Mucosa of gallbladder (tissue), 1 donor: Measurements from ENCODE around the gene EMD. TPM values are rescaled to one million over a fixed set of nuclear protein-coding genes. Genes with fewer than 3 reads are reported as not detected.
A peak's percentile ranks its signal among the peaks of the same experiment; 100 is the strongest.

ENCODE experiments used
- DNase-seq: peaks from one replicate; pipeline ENCODE4 v3.0.0-alpha.2; 2020; ENCODE audit warnings: low spot score
- total RNA-seq: library from RNA; stranded (reverse); gene quantifications from one replicate; pipeline ENCODE4 v1.2.1, GENCODE V29; 2021
- donor health status: DM: no; HTN: no; CAD: no.

EMD gene
- total RNA-seq, 1 donor from 2014 or later, result 62.6 TPM

DNA sequence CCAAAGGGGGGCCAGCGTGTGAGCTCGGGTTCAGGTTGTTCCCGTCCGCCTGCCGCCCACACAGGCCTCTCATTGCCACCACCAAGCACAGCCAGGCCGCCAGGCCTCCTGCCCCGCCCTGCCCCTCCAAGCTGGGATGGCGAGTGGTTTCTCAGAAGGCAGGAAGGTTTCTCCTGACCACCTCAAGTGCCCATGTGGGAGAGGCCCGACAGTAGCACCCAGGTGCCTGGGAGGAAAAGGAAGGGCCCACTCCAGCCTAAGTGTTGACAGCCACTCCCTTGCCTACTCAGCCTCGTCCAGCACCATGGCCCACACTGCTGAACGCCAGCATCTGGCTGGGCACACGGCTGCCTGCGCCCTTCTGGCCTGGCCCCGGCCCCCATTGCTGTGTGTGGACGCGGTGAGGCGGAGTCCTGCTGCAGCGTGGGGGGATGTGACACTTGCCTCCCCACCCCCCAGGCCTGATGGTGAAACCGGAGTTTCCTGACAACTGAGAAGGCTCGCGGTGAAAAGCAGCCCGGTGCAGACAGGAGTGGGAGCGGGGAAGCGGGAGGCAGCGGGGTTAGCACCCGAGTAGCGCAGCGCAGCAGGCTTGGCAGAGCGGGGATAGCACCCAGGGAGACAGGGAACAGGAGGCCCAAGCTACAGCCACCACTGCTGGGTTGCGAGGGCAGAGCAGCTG is 23.9 kb upstream of the EMD start:
- no peak for DNase-seq

DNA sequence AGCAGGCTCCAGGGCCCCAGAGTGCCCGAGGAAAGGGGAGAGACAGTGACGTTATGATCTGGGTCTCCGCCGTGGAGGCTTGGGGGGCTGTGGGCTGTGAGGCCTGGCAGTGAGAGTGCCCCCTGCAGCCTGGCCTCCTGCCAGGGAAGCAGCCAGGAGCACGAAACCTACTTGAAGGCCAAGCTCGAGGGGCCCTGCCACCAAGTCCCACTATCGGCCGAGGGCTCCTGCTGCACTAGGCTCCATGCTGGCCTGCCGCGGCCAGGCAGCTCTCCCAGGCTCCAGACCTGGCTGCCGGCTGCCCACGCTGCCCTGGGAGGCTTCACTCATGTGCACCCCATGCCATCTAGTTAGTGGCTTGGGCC is 23.3 kb upstream of the EMD start:
- DNase-seq, result no peak

DNA sequence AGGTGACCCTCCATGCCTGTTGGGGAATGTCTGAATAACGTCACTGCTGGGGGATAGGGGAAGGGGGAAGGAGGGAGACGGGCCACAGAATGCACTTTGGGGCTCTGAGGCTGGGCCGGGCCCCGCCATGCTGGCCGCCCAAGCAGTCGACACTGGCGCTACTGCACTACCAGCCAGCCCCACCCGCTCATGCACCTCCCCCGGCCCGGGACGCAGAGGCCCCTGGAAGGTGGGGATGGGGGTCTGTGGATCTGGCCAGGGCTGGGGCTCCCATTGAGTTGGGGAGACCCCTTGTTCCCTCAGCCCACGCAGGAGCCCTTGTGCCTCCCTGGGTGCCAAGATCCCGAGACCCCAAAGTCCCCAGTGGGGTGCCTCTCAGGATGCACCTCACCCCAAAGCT is 22.5 kb upstream of the EMD start:
- DNase-seq, result no peak

DNA sequence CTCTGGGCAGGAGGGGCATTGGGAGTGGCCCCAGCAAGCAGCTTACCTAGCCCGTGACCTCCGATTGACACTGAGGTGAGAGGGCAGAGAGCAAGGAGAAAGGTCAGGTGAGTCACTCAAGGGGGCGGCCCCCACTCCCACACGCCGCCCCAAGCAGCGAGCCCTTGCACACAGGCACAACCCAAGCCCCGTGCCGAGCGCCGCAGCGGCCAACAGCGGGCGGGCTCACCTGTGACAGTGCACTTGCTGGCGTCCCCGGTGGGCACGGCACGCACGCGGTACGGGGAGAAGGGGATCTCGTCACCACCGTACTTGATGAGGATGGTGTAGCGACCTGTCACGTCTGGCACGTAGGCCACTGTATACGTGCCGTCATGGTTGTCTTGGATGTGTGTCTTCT is 21.9 kb upstream of the EMD start:
- no peak for DNase-seq

DNA sequence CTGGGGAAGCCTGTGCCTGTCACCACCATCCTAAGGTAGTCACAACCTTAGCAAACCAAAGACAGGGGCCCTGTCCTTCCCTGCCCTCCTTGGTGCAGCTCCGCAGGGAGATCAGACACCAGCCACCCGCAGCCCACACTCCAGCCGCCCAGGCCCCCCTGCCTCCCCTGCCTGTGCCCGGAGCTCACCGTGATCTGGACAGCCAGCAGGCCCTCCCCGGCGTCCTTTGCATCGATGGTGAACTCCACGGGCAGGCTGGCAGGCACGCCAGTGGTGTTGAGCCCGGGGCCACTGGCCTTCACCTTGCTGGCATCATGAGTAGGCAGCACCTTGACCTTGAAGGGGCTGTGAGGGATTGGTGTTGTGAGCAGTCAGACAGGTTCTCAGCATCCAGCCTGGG is 21.1 kb upstream of the EMD start:
- no peak for DNase-seq

DNA sequence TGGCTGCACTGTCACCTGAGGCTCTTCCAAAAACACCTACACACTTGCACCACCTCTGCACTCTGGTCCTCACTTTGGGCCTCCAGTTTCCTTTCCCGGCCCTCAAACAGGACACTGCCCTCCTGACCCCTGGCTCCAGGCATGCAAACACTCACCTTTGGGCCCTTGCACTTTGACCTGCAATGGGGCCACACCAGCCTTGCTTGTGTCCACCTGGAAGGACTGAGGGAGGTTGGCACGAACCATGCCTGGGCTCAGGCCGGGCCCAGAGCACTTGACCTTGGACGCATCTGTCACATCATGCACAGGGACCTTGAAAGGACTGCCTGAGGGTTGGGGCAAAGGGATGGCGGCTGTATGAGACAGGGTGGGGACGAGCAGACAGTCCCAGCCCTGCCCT is 20.3 kb upstream of the EMD start:
- DNase-seq, result no peak

DNA sequence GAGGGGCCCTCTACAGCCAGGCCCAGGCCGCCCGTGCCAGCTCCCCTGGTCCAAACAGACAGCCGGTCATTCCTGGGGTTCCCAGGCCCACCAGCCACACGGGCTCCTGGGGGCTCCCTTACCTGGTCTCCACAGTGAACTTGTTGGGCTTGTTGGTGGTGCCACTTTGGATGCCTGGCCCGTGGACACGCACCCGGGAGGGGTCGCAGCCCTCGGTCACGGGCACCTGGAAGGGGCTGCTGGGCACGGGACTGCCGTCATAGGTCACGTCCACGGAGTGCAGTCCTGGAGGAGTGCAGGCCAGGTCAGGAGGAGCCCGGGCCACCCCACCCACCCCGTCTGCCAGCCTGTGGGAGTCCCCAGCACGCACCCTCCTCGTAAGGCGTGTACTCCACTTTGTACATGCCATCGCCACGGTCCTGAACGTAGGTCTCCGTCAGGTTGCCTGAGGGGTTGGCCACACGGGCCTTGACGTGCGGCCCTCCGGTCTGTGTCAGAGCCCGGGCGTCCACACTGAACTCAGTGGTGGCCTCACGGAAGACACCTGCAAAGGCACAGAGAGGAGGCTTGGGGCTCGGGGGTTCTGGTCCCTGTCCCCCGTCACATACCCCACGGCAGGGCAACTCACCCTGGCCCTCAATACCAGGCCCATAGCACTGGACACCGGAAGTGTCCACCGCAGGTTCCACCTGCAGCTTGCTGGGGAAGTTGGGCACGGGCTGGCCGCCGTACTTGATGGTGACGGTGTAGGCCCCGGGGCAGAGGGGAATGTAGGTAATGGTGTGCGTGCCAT is 19.5 kb upstream of the EMD start:
- DNase-seq, result no peak

DNA sequence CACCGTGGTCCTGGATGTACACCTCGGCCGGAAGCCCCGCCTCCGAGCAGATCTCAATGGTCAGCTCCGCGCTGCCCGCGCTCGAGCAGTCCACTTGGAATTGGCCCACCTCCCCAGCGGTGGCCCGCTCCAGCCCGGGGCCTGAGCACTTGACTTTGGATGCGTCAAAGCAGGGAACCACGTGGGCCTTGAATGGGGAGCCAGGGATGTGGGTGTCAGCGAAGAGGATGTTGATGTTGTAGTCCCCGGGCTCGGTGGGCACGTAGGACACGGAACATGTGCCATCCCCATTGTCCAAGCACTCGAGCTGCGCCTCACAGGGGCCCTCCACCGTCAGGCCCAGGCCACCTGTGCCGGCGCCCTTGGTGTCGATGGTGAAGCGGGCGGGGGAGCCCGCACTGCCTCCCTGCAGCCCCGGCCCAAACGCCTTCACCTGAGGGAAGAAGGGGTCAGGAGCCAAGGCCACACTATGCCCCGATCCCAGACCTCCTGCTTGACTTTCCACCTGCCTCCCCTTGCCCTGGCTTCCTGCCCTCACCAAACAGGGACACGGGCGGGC is 18.9 kb upstream of the EMD start:
- no peak for DNase-seq

DNA sequence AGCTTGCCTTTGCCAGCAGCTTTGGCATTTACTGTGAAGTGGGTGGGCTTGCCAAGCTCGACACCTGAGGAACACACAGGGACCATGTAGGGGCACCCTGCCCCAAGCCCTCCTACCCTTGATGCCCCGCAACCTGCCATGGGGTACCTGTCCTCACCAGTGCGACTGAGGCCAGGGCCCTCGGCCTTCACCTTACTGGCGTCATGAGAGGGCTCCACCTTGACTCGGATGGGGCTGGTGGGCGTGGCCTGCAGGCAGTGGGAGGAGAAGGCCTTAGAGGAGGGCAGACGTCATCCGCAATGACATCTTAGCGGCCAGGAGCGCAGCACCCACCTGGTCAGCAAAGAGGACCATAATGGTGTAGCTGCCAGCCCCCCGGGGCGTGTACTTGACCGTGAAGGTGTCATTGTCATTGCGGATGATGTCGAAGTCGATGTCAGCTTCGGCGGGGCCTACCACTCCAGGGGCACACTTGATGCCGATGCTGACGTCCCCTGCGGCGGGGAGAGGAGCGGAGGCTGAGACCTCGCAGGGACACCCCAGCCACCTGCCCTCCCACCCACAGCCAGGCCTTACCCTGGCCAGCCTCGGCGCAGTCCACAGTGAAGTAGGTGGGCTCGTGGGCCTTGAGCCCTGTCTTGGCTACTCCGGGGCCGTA is 16.9 kb upstream of the EMD start:
- no peak for DNase-seq

DNA sequence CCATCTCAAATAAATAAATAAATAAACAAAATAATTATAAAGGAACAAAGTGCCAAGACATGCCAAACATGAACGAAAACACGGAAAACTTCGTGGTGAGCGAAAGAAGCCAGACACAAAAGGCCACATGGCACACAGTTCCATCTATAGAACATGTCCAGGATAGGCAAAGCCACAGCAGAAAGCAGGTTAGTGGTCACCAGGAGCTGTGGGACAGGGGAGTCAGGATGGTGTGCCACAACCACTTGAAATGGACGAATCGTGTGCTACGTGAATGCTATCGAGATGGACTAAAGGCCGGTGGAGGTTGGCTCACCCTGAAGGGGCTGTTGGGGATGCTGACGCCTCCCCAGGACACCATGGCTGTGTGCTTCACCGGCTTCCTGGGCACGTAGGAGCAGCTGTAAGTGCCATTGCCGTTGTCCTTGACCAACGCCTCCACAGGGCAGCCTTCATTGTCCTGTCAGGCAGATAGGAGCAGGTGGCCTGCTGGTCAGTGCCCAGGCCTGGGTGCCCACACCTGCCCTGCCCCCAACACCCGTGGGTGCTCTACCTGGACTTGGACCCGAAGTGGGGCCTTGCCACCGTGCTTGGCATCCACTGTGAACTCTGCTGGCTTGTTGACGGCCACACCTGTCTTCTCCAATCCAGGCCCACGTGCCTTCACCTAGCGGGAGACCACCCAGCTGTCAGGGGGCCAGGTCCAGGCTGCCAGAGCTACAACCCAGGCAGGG is 15.2 kb upstream of the EMD start:
- no peak for DNase-seq

DNA sequence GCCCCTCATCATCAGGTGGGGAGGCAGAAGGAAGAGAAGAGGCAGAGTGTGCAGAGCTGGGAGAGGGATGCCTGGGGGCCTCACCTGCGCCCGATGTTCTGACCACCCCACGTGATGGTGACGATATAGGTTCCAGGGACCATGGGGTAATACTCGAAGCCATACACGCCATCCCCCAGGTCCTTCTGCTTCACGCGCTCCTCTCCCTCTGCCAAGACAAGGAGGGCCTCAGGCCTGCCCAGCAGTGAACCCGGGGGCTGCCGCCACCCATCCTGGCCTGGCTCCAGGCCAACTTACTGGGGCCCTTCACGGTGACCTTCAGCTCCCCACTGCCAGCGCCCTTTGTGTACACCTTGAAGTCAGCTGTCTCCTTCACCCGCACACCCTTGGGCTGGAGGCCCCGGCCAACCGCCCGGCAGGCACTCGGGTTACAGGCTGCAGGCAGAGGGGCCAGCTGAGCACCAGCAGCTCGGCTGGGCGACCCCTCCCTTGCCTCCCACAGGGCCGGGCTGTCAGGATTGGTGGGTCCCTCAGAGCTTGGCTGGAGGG is 14.0 kb upstream of the EMD start:
- DNase-seq, result no peak

DNA sequence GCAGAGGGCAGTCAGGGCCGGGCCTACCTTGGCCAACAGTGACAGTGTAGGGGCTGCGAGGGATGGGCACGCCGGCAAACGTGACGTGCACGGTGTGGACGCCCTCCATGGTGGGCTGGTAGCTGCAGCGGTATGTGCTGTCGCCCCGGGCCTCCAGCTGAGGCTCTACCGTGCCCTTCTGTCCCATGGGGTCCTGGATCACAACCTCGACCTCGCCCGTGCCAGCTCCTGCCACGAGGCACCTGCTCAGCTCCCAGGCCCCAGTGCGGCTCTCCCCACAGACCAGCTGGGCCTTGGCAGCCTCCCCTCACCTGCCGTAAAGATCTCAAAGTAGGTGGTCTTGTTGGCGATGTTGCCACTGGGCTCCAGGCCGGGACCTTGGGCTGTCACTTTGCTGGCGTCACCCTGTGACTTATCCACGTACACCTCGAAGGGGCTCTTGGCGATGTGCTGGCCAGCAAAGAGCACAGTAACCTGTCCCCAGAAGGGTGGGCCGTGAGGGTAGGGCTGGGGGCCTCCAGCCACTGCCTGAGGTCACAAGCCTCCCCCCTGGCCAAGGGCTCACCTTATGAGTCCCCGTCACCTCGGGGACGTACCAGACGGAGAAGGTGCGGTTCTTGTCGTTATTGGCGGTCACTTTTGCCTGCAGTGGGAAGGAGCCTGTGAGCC is 13.0 kb upstream of the EMD start:
- no peak for DNase-seq

DNA sequence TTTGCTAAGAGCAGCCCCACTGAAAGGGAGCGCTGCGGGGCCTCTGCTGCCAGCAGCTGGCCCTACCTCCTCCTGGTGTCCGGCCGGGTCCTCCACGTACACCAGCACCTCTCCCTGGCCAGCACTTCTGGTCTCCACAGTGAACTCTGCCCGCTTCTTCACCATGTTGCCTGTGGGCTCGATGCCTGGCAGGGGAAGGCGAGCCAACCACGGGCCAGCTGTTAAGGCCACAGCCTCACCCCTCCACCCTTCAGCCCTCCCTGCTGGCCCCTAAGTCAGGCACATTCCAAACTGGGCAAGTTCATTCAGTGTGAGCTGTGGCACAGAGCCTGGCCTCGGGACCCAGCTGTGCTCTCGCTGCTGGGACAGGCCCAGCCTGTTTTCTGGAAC is 12.4 kb upstream of the EMD start:
- no peak for DNase-seq

DNA sequence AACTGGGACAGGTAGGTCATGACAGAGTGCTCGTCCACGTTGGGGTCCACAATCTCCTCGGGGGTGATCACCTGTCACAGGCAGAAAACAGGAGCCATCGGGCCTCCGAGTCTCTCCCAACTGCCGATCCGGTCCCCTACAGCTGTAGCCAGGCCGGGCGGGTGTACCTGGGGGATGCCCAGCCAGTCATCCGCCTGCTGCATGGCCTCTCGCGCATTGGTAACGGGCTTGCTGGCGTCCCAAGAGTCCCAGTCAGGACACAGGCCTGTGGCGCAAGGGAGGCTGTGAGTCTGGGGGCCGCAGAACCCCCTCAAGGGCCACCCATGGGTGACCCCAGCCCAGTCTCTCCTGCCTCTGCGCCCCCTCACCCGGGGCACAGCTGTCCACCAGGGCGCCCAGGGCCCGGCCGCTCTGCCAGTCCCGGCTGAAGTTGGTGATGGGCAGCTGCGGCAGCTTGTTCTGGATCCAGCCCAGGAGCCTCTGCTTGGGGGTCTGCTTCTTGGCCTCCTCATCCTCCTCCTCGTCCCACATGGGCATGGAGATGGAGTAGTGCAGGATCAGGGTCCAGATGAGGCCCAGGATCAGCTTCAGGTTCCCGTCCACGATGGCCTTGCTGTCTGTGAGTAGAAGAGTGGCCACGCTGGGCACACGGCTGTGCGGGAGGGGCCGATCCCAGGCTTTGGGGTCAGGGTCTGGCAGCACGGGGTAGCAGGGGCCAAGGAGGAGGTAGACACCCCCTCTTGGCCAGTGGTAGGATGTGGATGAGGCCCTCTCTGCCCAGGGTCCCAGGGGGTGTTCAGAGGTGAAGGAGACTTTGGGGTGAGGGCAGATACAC is 11.4 kb upstream of the EMD start:
- no peak for DNase-seq

DNA sequence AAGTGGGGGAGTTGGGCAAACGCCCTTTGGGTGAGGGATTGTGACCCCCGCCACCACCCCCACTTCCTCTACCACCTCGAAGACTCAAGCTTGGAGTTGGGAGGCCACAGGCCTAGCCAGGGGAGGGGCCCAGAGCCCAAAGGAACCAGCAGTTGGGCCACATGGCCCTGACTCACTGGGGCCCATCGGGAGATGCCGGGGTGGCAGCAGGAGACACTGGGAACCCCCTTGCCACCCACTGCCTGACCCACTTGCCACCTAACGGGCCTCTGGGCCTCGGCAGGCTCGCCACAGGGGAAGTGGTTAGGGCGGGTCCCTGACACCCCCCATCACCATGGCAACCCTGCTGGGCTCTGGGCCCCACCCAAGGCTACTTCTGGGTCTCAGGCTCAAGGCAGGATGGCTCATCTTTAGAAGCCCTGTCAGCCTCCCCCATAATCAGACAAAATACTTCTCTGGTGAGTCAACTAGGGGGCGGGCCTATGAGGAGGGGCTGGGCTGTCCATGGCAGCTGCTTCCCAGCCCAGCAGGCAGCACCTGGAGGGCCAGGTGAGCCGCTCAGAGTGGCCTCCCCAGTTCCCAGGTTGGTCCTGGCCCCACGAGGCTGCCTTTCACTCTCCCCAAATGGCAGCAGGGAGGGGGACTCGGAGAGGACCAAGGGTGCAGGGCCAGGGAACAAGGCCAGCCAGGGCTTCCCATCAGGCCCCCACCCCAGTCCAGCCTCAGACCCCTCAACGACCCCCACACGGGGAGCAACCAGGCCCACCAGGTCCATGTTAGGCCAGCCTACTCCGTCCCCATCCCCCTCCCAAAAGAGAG is 10.3 kb upstream of the EMD start:
- DNase-seq, result peak; percentile 66

DNA sequence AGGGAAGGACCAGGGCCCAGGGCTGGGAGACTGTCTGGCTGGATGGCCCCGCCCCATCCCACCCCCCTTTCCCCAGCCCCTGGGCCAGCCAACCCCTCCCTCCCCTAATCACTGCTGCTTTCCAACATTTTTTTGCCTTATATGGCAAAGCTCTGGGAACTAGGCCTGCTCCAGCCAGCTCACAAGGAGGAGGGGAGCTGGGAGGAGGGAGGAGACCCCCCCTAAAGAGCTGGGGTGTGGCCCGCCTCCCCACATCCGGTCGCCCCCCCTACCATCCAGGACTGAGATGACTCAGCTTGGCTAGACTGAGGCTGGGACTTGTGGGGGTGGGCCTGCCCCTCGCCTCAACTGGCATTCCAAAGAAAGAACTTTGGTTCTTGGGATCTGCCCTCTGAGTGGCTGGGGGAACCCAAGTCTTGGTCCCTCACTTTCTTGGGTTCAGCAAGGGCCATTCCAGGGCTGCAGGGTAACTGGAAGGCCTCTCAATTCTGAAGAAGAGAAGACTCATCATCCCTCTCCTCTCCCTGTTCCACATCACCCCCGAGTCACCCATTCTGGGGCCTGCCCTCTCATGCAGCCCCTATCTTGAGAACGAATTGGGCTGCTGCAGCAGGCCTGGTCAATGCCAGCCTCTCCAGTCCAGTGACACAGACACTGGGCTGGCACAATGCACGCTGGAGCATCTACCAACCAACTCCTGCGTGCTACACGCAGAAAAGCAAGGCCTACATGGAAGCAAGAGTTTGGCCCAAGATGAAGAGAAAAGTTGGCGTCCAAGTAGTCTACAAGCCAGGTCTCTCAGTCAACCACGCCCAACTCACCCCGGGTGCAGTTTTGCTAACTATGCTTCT is 9.4 kb upstream of the EMD start:
- DNase-seq, result peak; percentile 59

DNA sequence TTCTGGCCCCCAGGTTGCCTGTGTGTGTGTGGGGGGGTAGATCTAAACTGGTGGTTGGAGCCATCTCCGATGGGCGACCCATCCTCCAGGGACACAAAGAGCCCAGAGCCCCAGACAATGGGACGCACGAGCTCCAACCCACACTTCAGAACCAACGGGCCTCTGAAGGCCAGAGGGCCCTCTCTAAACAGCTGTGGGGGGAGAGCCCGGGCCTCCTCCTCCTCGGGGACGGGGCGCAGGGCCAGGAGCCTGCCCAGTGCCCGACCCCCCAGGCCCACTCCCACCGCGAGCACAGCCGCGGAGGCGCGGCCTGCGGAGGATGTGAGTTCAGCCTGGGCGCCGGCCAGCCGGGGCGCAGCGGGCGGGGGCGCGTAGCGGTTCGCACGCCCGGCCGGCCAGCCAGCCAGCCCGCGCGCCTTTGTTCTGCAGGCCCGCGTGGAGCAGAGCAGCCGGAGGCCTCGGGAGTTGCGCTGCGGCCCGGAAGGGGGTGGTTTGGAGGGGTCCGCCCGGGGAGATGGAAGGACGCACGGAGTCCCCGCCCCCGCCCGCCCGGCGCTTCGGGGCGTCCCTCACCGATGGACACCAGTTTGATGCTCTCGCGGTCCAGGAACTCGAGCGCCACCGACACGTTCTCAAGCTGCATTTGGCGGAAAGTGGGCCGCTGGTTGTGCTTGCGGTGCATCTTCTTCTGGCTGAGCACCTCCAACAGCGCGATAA is 8.6 kb upstream of the EMD start:
- no peak for DNase-seq
